Stimulated activated CD8-positive, alpha-beta memory T cell treated with anti-CD3 and anti-CD28 coated beads, Interleukin-12 subunit alpha, Interleukin-12 subunit beta, amount 100 ng/mL, for 24 hours (primary cell): ENCODE measurements around the gene CLPTM1.

Source experiments
- DNase-seq: peaks from one replicate; pipeline ENCODE4 v3.0.0-alpha.2; 2020; ENCODE audit errors: extremely low read depth

Gene CLPTM1

DNA sequence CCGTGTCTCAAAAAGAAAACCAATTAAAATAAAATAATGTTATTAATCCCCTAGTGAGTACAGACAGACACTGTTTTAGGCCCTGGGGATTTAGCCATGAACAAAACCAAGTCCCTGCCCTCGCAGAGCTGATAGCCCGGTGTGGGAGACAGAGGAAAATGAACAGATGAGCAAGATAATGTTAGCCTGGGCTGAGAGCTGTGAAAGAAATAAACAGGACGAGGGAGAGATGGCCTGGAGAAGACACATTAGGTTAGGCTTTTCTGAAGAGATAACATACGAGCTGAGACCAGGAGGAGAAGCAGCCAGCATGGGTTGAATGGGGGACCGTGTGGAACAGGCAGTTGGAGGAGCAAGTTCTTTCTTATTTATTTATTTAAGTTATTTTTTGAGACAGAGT, 55.1 kb downstream of the CLPTM1 start:
- DNase-seq: no peak

DNA sequence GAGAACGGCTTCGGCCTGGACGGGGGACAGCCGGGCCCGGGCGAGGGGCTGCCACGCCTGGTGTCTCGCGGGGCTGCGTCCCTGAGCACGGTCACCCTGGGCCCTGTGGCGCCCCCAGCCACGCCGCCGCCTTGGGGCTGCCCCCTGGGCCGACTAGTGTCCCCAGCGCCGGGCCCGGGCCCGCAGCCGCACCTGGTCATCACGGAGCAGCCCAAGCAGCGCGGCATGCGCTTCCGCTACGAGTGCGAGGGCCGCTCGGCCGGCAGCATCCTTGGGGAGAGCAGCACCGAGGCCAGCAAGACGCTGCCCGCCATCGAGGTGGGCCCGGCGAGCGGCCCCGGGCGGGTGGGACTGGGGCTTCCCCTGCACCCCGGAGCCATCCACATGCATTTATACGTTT, 56.8 kb downstream of the CLPTM1 start:
- DNase-seq: no peak

DNA sequence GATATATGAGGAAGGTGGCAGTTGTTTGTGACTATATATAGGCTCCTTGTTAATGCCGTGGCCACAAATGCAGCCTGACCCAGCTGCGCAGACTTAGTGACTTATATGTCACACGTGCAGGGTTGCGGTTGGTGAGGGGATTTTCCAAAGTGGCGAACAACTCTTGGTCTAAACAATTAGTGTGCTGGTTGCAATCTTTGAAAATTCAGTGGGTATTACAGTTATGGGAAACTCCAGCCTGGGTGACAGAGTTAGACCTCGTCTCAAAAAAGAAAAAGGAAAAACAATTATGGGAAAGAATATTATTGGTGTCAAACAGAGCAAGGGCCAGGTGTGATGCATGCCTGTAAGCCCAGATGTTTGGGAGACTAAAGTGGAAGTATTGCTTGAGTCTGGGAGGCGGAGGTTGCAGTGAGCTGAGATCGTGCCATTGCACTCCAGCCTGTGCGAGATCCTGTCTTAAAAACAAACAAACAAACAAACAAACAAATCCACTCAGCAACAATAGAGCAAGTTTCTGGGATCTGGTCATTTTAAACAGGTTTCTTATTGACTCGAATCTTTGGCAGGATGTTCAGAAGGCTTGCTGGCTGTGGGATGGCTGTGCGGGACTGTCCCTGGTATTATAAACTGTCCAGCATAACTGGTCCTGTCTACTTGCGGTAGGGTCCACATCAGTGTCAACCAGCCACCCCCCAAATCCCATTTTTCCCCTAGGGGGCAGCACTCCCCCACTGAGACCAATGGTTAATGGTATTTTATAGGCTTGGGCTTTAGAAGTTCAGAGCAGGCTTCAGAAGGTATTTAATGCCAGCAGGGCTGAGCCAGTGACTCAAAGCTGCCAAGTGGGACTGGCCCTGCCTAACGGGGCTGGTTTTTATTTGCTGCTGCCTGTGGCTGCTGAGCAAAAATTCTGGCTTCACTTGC, 61.5 kb downstream of the CLPTM1 start:
- DNase-seq: peak; percentile 31

DNA sequence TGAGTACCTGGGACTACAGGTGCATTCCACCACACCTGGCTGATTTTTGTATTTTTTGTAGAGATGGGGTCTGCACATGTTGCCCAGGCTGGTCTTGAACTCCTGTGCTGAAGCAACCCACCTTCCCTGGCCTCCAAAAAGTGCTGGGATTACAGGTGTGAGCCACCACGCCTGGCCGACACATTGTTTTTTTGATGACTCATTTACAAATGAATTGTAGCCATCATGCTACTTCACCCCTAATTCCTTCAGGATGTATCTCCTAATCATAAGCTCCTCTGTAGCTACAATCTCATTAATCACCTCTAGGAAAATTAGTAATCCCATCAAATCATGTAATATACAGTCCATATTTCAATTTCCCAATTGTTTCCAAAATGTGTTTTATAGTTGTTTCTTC, 64.0 kb downstream of the CLPTM1 start:
- DNase-seq: no peak

DNA sequence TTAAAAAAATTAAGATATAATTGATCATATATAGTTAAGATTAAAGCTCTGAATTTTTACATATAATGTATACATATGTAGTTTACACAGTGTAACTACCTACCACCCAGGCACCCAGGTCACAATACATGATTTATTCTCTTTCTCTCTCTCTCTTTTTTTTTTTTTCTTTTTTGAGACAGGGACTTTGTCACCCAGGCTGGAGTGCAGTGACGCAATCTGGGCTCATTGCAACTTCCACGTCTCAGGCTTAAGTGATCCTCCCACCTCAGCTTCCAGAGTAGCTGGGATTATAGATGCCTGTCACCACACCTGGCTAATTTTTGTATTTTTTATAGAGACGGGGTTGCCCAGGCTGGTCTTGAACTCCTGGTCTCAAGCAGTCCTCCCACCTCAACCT, 64.9 kb downstream of the CLPTM1 start:
- DNase-seq: no peak

DNA sequence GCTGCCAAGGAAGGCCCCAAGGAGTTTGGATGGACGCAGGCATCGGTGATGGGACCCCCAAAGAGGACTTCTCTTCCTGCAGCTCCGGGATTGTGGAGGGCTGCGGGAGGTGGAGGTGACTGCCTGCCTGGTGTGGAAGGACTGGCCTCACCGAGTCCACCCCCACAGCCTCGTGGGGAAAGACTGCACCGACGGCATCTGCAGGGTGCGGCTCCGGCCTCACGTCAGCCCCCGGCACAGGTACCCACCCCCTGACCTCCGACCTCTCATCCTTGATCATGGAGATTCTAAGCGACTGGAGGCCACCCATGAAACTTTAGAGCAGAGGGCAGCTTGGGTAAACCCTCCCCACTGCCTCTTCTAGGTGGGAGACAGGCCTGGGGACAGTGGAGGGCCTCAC, 66.8 kb downstream of the CLPTM1 start:
- no peak for DNase-seq

DNA sequence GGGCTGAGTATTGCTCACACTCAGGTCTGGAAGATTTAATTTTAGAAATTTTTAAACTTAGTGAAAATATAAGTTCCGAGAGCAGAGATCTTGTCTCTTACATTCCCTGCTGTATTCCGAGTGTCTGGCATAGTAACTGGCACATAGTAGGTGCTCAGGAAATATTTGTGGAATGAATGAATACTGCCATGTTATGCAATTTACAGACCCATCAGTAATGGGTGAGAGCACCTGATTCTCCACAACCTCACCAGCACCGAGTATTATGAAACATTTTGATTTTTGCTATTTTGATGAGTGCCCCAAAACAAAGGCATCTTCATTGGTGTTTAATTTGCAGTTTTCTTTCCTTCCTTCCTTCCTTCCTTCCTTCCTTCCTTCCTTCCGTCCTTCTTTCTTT, 67.9 kb downstream of the CLPTM1 start:
- DNase-seq: no peak

DNA sequence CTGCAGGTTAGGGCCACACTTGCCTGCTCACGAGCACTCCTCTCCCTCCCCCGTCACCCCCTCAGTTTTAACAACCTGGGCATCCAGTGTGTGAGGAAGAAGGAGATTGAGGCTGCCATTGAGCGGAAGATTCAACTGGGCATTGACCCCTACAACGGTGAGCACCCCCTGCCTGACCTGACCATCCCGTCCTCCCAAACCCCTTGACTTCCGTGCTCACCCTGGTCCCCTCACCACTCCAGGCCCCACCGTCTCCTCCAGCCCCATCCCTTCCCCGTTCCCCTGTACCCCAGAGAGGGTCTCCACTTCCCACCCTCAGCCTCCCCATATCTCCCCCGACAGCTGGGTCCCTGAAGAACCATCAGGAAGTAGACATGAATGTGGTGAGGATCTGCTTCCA, 70.1 kb downstream of the CLPTM1 start:
- no peak for DNase-seq

DNA sequence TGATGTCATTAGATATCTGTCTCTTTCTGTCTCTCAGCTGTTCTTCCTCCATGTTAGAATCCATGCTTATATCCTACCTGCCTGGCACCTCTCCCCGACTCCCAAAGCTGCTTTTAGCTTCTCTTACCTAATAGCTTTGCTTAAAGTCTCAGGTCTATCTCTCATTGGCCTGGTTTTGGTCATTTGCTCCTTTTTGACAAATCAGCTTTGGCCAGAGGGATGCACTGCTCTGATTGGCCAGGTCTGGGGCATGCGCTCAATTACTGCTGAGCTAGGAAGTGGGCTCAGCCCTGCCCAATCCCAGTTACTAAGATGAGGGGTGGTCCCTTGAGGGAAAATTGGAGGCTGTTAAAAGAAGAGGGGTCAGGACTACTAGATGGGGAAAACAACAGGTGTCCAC, 72.2 kb downstream of the CLPTM1 start:
- no peak for DNase-seq

DNA sequence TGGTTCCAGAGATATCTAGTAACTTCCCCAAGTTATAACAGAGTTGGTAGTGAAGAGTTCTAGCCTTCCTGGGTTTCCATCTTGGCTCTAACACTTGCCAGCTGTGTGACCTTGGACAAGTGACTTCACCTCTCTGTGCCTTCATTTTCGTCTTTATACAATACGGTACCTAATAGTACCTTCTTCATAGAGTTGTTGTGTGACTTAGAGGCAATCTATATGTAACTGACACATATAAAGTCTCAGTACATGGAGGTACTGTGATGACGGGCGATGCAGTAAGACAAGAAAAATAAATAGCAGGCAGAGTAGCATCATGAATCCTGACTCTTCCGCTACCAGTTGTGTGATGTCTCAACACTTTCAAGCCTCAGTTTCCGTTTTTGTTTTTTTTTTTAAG, 75.6 kb downstream of the CLPTM1 start:
- no peak for DNase-seq

DNA sequence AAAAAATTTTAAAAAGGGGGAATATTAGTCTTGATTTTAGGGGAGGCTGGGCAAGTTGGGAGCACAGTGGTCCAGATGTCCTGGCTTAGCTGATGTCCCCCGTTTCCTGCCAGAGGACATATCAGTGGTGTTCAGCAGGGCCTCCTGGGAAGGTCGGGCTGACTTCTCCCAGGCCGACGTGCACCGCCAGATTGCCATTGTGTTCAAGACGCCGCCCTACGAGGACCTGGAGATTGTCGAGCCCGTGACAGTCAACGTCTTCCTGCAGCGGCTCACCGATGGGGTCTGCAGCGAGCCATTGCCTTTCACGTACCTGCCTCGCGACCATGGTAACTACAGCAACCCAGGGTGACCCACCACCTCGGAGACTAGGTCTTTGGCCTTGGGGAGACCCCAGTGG, 77.2 kb downstream of the CLPTM1 start:
- DNase-seq: no peak

DNA sequence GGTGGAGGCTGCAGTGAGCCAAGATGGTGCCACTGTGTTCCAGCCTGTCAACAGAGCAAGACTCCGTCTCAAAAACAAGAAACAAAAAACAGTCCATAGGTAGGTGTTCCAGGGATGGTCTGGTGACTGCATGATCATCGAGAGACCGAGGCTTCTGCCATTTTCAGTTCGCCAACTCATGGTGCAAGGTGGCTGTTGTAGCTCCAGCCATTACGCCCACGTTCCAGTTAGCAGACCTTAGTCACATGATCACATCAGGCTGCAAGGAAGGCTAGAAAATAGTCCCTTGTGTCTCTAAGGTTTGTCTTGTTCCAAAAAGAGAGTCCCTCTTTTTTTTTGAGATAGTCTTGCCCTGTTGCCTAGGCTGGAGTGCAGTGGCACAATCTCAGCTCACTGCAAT, 80.6 kb downstream of the CLPTM1 start:
- no peak for DNase-seq

DNA sequence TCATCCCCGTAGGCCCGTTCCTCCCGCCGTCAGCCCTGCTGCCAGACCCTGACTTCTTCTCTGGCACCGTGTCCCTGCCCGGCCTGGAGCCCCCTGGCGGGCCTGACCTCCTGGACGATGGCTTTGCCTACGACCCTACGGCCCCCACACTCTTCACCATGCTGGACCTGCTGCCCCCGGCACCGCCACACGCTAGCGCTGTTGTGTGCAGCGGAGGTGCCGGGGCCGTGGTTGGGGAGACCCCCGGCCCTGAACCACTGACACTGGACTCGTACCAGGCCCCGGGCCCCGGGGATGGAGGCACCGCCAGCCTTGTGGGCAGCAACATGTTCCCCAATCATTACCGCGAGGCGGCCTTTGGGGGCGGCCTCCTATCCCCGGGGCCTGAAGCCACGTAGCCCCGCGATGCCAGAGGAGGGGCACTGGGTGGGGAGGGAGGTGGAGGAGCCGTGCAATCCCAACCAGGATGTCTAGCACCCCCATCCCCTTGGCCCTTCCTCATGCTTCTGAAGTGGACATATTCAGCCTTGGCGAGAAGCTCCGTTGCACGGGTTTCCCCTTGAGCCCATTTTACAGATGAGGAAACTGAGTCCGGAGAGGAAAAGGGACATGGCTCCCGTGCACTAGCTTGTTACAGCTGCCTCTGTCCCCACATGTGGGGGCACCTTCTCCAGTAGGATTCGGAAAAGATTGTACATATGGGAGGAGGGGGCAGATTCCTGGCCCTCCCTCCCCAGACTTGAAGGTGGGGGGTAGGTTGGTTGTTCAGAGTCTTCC, 82.4 kb downstream of the CLPTM1 start:
- DNase-seq: no peak

DNA sequence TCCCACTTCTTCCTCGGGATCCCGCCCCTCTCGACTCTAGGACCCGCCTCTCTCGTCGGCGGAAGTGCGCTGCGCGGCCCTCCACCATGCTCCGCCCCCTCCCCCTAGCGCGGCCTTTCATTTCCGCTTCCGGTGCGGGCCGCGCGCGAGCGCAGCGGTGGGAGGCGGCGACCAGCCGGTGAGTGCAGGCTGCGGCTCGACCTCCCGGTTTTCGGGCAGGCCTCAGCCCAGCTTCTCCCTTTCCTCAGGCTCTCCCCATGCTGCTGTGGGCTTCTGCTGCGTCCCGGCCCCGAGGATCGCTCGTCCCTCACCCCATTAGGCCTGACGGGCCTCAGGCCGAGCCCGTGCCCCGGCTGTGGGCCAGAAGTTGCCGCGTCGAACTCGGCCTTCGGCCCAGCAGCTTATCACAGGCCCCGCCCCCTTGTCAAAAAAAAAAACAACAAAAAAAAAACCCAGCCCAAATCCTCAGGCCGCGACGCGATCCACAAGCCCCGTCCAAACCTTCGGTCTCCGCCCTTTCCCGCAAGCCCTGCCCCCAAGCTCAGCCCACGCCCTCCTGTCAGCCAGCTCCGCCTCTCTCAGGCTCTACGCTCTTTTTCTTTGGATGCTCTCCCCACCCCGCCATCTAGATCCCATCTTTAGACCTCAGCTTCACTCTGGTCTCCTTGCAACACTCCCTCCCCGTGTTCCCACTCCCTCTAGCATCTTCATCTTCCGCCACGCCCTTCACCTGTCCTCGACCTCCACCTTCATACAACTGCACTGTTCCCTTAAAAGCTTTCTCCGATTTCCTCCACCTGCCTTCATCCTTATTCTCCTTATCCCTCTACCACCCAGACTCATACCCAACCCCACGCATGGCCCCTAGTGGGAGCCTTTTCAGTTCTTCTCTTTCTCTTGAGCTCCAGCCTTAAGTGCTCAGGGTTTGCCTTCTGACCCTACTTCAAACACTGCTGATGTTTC, 84.0 kb downstream of the CLPTM1 start, which contains the start of gene CLASRP:
Gene CLASRP (plus strand): TSS at position 115 of the 963 bp plus-strand sequence. CDS start 1,168 bp downstream, outside the sequence.
- DNase-seq: peak; percentile 79

DNA sequence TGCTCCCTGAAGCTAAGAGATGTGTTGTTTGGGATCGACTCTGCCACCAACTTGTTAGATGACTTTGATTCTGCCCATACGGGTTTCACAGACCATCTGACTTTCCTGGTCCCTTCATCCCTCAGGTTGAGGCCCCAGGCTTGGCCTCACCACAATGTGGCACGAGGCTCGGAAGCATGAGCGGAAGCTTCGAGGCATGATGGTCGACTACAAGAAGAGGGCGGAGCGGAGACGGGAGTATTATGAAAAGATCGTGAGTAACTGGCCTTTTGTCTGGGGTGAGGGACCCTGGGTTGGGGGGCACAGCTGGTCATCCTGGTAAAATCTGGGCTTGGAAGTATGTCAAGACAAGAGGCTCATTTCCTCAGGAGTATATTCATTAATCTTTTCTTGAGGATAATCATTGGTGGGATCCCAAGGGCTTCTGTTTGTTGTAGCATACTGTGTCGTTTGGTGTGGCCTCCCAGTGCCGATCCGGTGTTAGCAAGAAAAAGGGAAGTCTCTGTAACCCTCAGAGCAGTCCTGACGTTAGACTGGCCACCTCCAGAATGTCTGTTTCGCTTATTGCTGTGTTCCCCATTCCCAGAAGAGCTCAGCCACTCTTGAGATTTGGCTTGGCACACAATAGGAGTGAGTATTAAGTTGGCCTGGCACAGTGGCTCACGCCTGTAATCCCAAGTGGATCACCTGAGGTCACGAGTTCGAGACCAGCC, 85.0 kb downstream of the CLPTM1 start:
- no peak for DNase-seq

DNA sequence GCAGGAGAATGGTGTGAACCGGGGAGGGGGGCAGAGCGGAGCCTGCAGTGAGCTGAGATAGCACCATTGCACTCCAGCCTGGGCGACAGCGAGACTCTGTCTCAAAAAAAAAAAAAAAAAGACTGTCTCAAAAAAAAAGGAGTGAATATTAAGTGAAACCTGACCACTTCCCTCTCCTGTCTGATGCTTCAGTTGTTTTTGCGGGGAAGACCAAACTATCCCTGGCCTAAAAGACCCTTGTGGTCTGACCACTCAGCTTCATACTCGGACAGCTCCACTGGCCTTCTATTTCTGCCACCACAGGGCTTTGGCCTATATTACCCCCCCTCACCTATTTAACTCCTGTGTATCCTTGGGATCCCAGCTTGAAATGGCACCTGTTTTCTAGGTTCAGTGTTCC, 85.9 kb downstream of the CLPTM1 start:
- DNase-seq: no peak
